ENCODE results near the gene SLC8A2.

Gene SLC8A2

GRCh38 chr19:47381653-47382279, 89.9 kb downstream of the SLC8A2 start:
- no peak for TF ChIP-seq CTCF (IDR thresholded peaks at IDR 0.05; ENCODE audit: control insufficient read depth, insufficient read depth, low read depth, low read length, missing control alignments)
- H3K4me3 ChIP-seq (ENCODE audit: control insufficient read depth, low read depth, low read length), result no peak overlapping the region
- DNase-seq (ENCODE audit: low read depth), result no peak

- TF ChIP-seq CTCF (IDR thresholded peaks at IDR 0.05; ENCODE audit: control insufficient read depth, insufficient read depth, low read depth, low read length, missing control alignments), result no peak
- no peak overlapping the region for H3K4me3 ChIP-seq (ENCODE audit: control insufficient read depth, low read depth, low read length)
- DNase-seq (ENCODE audit: low read depth), result no peak
Measured at GRCh38 chr19:47381121-47381520, 90.6 kb downstream of the SLC8A2 start.

- no peak overlapping the region for H3K4me3 ChIP-seq (ENCODE audit: control insufficient read depth, low read depth, low read length)
- no peak for TF ChIP-seq CTCF (IDR thresholded peaks at IDR 0.05; ENCODE audit: control insufficient read depth, insufficient read depth, low read depth, low read length, missing control alignments)
- no peak for DNase-seq (ENCODE audit: low read depth)
Measured at GRCh38 chr19:47380559-47380958, 91.1 kb downstream of the SLC8A2 start.

GRCh38 chr19:47379381-47379938, 92.2 kb downstream of the SLC8A2 start:
- no peak overlapping the region for H3K4me3 ChIP-seq (ENCODE audit: control insufficient read depth, low read depth, low read length)
- DNase-seq (ENCODE audit: low read depth), result no peak
- no peak for TF ChIP-seq CTCF (IDR thresholded peaks at IDR 0.05; ENCODE audit: control insufficient read depth, insufficient read depth, low read depth, low read length, missing control alignments)

- no peak for DNase-seq (ENCODE audit: low read depth)
- H3K4me3 ChIP-seq (ENCODE audit: control insufficient read depth, low read depth, low read length), result no peak overlapping the region
- no peak for TF ChIP-seq CTCF (IDR thresholded peaks at IDR 0.05; ENCODE audit: control insufficient read depth, insufficient read depth, low read depth, low read length, missing control alignments)
Measured at GRCh38 chr19:47378246-47378645, 93.4 kb downstream of the SLC8A2 start.
